Measurements from ENCODE around the gene APEH. TPM values are rescaled to one million over a fixed set of nuclear protein-coding genes. Genes with fewer than 3 reads are reported as not detected.

APEH gene
- polyA plus RNA-seq, 3 donors = 66.1 to 105 (median 92.6) TPM

- no peak overlapping the region for H3K4me3 ChIP-seq (replicated peaks in 1 of 3; ENCODE audit: low read depth in 2 of 3, low read length in 3 of 3)
- WGBS (ENCODE audit: insufficient coverage) = 96% methylated on average over 9 of the region's 9 CpGs
- TF ChIP-seq CTCF (IDR thresholded peaks at IDR 0.05) = no peak
- H3K9me3 Mint-ChIP-seq = peaks cover 0 to 5% (median 0%) of the 10 kb centered on the region in 7 donors
- peaks cover 0 to 7% of the 10 kb centered on the region in 2 donors for H3K27me3 ChIP-seq (ENCODE audit: control insufficient read depth in 2 of 2, insufficient read depth in 2 of 2, low read length in 2 of 2)
- H3K27ac Mint-ChIP-seq = peak overlapping the region in 1 of 7 donors; percentile 15
- H3K4me1 Mint-ChIP-seq = peaks cover 38% of the 10 kb centered on the region
- H3K4me1 ChIP-seq (ENCODE audit: control insufficient read depth in 1 of 2, insufficient read depth in 2 of 2, low read length in 2 of 2) = peaks cover 32 to 43% of the 10 kb centered on the region in 2 donors
- peaks cover 31% of the 10 kb centered on the region for H4K20me1 ChIP-seq (ENCODE audit: insufficient read depth, low read length)
- peaks cover 22% of the 10 kb centered on the region for H3K79me2 ChIP-seq (ENCODE audit: insufficient read depth, low read length)
- H3K36me3 ChIP-seq (replicated peaks in 1 of 2; ENCODE audit: control insufficient read depth in 1 of 2, insufficient read depth in 2 of 2, low read length in 2 of 2) = peaks cover 18 to 35% of the 10 kb centered on the region in 2 donors
- intact Hi-C loops (cut with micrococcal nuclease) = loop anchor here (5.0 to 10.0 kb wide), 3 partner anchors 47 to 66 kb away; partner anchors contain the start of genes APEH (in 2 of the 2) and IP6K1 (in 2 of the 2)
- no peak for DNase-seq
- H3K9ac ChIP-seq (ENCODE audit: insufficient read depth, low read length, poor library complexity, severe bottlenecking) = no peak overlapping the region
- H3K36me3 Mint-ChIP-seq = peaks cover 21 to 37% of the 10 kb centered on the region in 2 donors
- H3K9me3 ChIP-seq (replicated peaks in 1 of 2; ENCODE audit: control insufficient read depth in 1 of 2, insufficient read depth in 1 of 2, low read length in 2 of 2) = no peaks in the 10 kb centered on the region
- H2AFZ ChIP-seq (ENCODE audit: insufficient read depth, low read depth, low read length, poor library complexity, severe bottlenecking) = no peak overlapping the region
- peak overlapping the region in 1 of 2 donors; percentile 97 for H3K27ac ChIP-seq (ENCODE audit: low read depth in 1 of 2, low read length in 2 of 2)
- no peak overlapping the region for H3K4me3 Mint-ChIP-seq
- H3K27me3 Mint-ChIP-seq (ENCODE audit: low read depth in 3 of 3) = peaks cover 7 to 9% (median 7%) of the 10 kb centered on the region in 3 donors
- H3K4me2 ChIP-seq (replicated peaks; ENCODE audit: extremely low read depth, low read length, poor library complexity, severe bottlenecking) = no peak overlapping the region
Measured at GRCh38 chr3:49721596-49721895, 47.4 kb downstream of the APEH start.

GRCh38 chr3:49721896-49722781 is 48.0 kb downstream of the APEH start:
- Histone ChIP-seq H3K36me3 (replicated peaks in 1 of 2; ENCODE audit: control insufficient read depth in 1 of 2, insufficient read depth in 2 of 2, low read length in 2 of 2) (peaks cover 24 to 41% of the 10 kb centered on the region in 2 donors), H3K9ac (ENCODE audit: insufficient read depth, low read length, poor library complexity, severe bottlenecking) (no peak overlapping the region), H3K27ac (ENCODE audit: low read depth in 1 of 2, low read length in 2 of 2) (peak overlapping the region; percentile 62 to 97), H2AFZ (ENCODE audit: insufficient read depth, low read depth, low read length, poor library complexity, severe bottlenecking) (no peak overlapping the region), H3K9me3 (replicated peaks in 1 of 2; ENCODE audit: control insufficient read depth in 1 of 2, insufficient read depth in 1 of 2, low read length in 2 of 2) (no peaks in the 10 kb centered on the region), H3K4me1 (ENCODE audit: control insufficient read depth in 1 of 2, insufficient read depth in 2 of 2, low read length in 2 of 2) (peaks cover 32 to 43% of the 10 kb centered on the region in 2 donors), H3K79me2 (ENCODE audit: insufficient read depth, low read length) (peaks cover 22% of the 10 kb centered on the region), H3K4me3 (replicated peaks in 1 of 3; ENCODE audit: low read depth in 2 of 3, low read length in 3 of 3) (peak overlapping the region in 1 of 3 experiments; percentile 88), H3K27me3 (ENCODE audit: control insufficient read depth in 2 of 2, insufficient read depth in 2 of 2, low read length in 2 of 2) (peaks cover 0 to 7% of the 10 kb centered on the region in 2 donors), H3K4me2 (replicated peaks; ENCODE audit: extremely low read depth, low read length, poor library complexity, severe bottlenecking) (peak overlapping the region; percentile 93), H4K20me1 (ENCODE audit: insufficient read depth, low read length) (peaks cover 31% of the 10 kb centered on the region)
- H3K27ac Mint-ChIP-seq = peak overlapping the region; percentile 31 to 97 (median 95)
- H3K4me1 Mint-ChIP-seq = peaks cover 38% of the 10 kb centered on the region
- peaks cover 7 to 9% (median 7%) of the 10 kb centered on the region in 3 donors for H3K27me3 Mint-ChIP-seq (ENCODE audit: low read depth in 3 of 3)
- 99% methylated on average over 21 of the region's 26 CpGs for WGBS (ENCODE audit: insufficient coverage)
- H3K9me3 Mint-ChIP-seq = peaks cover 0 to 5% (median 0%) of the 10 kb centered on the region in 7 donors
- intact Hi-C loops (cut with micrococcal nuclease) = loop anchor here (5.0 to 10.0 kb wide), 3 partner anchors 47 to 65 kb away; partner anchors contain the start of genes APEH (in 2 of the 2) and IP6K1 (in 2 of the 2)
- H3K4me3 Mint-ChIP-seq = peak overlapping the region in 1 of 2 donors; percentile 95
- H3K36me3 Mint-ChIP-seq = peaks cover 26 to 40% of the 10 kb centered on the region in 2 donors
- peak in 1 of 3 donors; percentile 5 for DNase-seq
- no peak for TF ChIP-seq CTCF (IDR thresholded peaks at IDR 0.05)

Data from CD14-positive monocyte (primary cell).